ENCODE results near the gene LAMA5. TPM values are rescaled to one million over a fixed set of nuclear protein-coding genes. Genes with fewer than 3 reads are reported as not detected.

LAMA5 gene
- polyA plus RNA-seq, 1 of the 3 experiments (the other 2 are of a cell fraction), result 27.2 TPM

- no peak for TF ChIP-seq TCF12 (IDR thresholded peaks at IDR 0.05)
- no peak for TF ChIP-seq SIN3A (IDR thresholded peaks at IDR 0.05; ENCODE audit: borderline replicate concordance, low read depth, low read length)
Measured at GRCh38 chr20:62359043-62359490, 8.0 kb downstream of the LAMA5 start (continued).

- Histone ChIP-seq H3F3A (replicated peaks; ENCODE audit: insufficient read depth) (peaks cover 3% of the 10 kb centered on the region), H3K9me2 (no peaks in the 10 kb centered on the region), H3K9ac (no peak overlapping the region), H3K4me1 (ENCODE audit: control insufficient read depth in 1 of 2, insufficient read depth in 2 of 2, low read depth in 1 of 2, low read length in 1 of 2) (peaks cover 29 to 84% of the 10 kb centered on the region in 2 experiments; a peak in 3 of 4 replicates), H3K27ac (ENCODE audit: low read depth in 2 of 2, low read length in 1 of 2) (peak overlapping the region in 1 of 2 experiments; percentile 92; a peak in 2 of 4 replicates), H4K20me1 (ENCODE audit: insufficient read depth) (peaks cover 15% of the 10 kb centered on the region; the same call in 1 of the 2 replicates), H3K27me3 (ENCODE audit: insufficient read depth) (no peaks in the 10 kb centered on the region), H3K4me3 (ENCODE audit: low read depth in 2 of 2, low read length in 1 of 2) (no peak overlapping the region), H2AFZ (ENCODE audit: low read depth) (no peak overlapping the region), H3K4me2 (no peak overlapping the region), H3K36me3 (replicated peaks in 1 of 2; ENCODE audit: control insufficient read depth in 1 of 2, insufficient read depth in 2 of 2, low read length in 1 of 2) (peaks cover 0 to 7% of the 10 kb centered on the region in 2 experiments), H3K9me3 (no peaks in the 10 kb centered on the region), H3K79me2 (ENCODE audit: insufficient read depth) (peaks cover 18% of the 10 kb centered on the region)
- ChIA-PET POLR2A (interaction anchor here (1.1 kb wide), 1 partner anchor 28 kb away, joined by 3 read pairs; the partner anchor contains the start of gene RPS21), CTCF (interaction anchor here (1.1 to 5.5 kb wide), 3 partner anchors 10 to 58 kb away, joined by 3 to 43 read pairs (median 18); no protein-coding TSS in a partner anchor)
- no peak for TF ChIP-seq FOXJ3 (CRISPR knock-in tag; IDR thresholded peaks at IDR 0.05)
- TF ChIP-seq RXRA (IDR thresholded peaks at IDR 0.05; ENCODE audit: borderline replicate concordance, low read depth), result no peak
- TF ChIP-seq RCOR1 (IDR thresholded peaks at IDR 0.05; ENCODE audit: low read length), result no peak; the same call in 1 of the 2 replicates
- TF ChIP-seq TEAD4 (IDR thresholded peaks at IDR 0.05; ENCODE audit: borderline replicate concordance, insufficient read depth), result no peak
- no peak for TF ChIP-seq IRF3 (IDR thresholded peaks at IDR 0.05; ENCODE audit: low read depth, low read length)
- no peak for TF ChIP-seq TAF1 (IDR thresholded peaks at IDR 0.05; ENCODE audit: borderline replicate concordance, low read depth, low read length)
- no peak for TF ChIP-seq RAD21 (IDR thresholded peaks at IDR 0.05; ENCODE audit: low read length)
- TF ChIP-seq FOSL2 (IDR thresholded peaks at IDR 0.05; ENCODE audit: borderline replicate concordance, low read depth), result no peak
- no peak for TF ChIP-seq FOXM1 (IDR thresholded peaks at IDR 0.05; ENCODE audit: low read depth)
- TF ChIP-seq EP300 (IDR thresholded peaks at IDR 0.05; ENCODE audit: borderline replicate concordance in 1 of 2, low read depth in 1 of 2, low read length in 1 of 2), result 0 out of 4 replicates have a peak, but pooled peaks of 1 of the 2 experiments have one; percentile 25
- TF ChIP-seq MAX (IDR thresholded peaks at IDR 0.05; ENCODE audit: low read depth), result no peak
- no peak for TF ChIP-seq SMC3 (IDR thresholded peaks at IDR 0.05; ENCODE audit: low read depth, low read length)
- TF ChIP-seq, protein P1, sequence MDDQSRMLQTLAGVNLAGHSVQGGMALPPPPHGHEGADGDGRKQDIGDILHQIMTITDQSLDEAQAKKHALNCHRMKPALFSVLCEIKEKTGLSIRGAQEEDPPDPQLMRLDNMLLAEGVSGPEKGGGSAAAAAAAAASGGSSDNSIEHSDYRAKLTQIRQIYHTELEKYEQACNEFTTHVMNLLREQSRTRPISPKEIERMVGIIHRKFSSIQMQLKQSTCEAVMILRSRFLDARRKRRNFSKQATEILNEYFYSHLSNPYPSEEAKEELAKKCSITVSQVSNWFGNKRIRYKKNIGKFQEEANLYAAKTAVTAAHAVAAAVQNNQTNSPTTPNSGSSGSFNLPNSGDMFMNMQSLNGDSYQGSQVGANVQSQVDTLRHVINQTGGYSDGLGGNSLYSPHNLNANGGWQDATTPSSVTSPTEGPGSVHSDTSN (IDR thresholded peaks at IDR 0.05), result no peak
- 0 out of 2 replicates have a peak, but pooled peaks have one; percentile 28 for TF ChIP-seq MXI1 (IDR thresholded peaks at IDR 0.05; ENCODE audit: low read depth, low read length)
- no peak for TF ChIP-seq JUND (IDR thresholded peaks at IDR 0.05)
- no peak for TF ChIP-seq GATA2 (CRISPR knock-in tag; IDR thresholded peaks at IDR 0.05)
- DNase-seq, result peak; percentile 79
- 59% methylated on average over 11 of the region's 24 CpGs for WGBS (ENCODE audit: low lambda C conversion rate)
Measured at GRCh38 chr20:62358171-62359042, 8.7 kb downstream of the LAMA5 start.
